GM19238 (cell line): Measurements from ENCODE around the gene VPS54.

Experiments used
- DNase-seq: peaks from one replicate; pipeline ENCODE4 v3.0.0; 2011; ENCODE audit warnings: low spot score; ENCODE audit not compliant: insufficient read length

VPS54 gene

GRCh38 chr2:63846487-63846886 is 172.7 kb downstream of the VPS54 start:
- DNase-seq: no peak

GRCh38 chr2:63845866-63846265 is 173.4 kb downstream of the VPS54 start:
- no peak for DNase-seq

DNA sequence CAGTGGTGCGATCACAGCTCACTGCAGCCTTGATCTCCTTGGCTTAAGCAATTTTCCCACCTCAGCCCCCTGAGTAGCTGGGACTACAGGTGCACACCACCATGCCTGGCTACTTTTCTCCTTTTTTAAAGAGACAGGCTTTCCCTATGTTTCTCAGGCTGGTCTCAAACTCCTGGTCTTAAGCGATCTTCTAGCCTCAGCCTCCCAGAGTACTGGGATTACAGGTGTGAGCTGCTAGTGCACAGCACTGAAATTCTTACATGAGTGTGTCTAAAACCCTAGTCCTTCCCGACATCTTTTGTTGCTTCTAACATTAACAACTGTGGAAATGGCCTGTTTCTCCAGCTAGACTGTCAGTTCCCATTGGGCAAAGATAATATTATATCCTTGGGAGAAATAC is 174.6 kb downstream of the VPS54 start:
- DNase-seq: no peak

DNA sequence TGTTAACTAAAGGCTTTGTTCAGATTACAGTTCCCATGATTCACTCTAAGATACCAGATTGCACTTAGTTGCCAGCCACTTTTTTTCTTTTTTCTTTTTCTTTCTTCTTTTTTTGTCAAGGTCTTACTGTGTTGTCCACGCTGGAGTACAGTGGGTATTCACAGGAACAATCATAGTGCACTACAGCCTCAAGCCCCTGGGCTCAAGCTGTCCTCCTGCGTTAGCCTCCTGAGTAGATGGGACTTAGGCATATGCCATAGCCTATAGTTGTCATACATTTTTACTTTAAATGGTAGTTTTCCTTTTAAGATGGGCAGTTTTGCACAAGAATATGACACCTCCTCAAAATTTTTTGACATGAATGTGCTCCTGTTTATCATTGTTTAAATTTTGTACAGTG is 175.4 kb downstream of the VPS54 start:
- no peak for DNase-seq

GRCh38 chr2:63843093-63843492 is 176.1 kb downstream of the VPS54 start:
- DNase-seq: no peak

- no peak for DNase-seq
These were observed 176.8 kb downstream of the VPS54 start for GRCh38 chr2:63842149-63843061.
